ENCODE measurements around the gene ALK.

ALK gene

GRCh38 chr2:29443151-29443550, 478.2 kb downstream of the ALK start:
- no peak for FAIRE-seq

- no peak for FAIRE-seq
Measured at GRCh38 chr2:29440921-29441623, 480.3 kb downstream of the ALK start.

GRCh38 chr2:29433920-29434319, 487.5 kb downstream of the ALK start:
- no peak for FAIRE-seq

GRCh38 chr2:29433128-29433527, 488.3 kb downstream of the ALK start:
- FAIRE-seq: no peak

GRCh38 chr2:29431485-29431884, 489.9 kb downstream of the ALK start:
- no peak for FAIRE-seq

GRCh38 chr2:29430382-29431112, 490.8 kb downstream of the ALK start:
- no peak for FAIRE-seq

- no peak for FAIRE-seq
Measured at GRCh38 chr2:29426354-29426753, 495.0 kb downstream of the ALK start.

GRCh38 chr2:29425866-29426265, 495.5 kb downstream of the ALK start:
- no peak for FAIRE-seq

GRCh38 chr2:29423061-29423666, 498.2 kb downstream of the ALK start:
- FAIRE-seq: no peak

- FAIRE-seq: no peak
Measured at GRCh38 chr2:29420999-29421782, 500.2 kb downstream of the ALK start.

- no peak for FAIRE-seq
Measured at GRCh38 chr2:29420464-29420863, 500.9 kb downstream of the ALK start.

GRCh38 chr2:29417630-29418029, 503.8 kb downstream of the ALK start:
- FAIRE-seq: no peak

GRCh38 chr2:29412197-29412925, 509.0 kb downstream of the ALK start:
- no peak for FAIRE-seq

- no peak for FAIRE-seq
Measured at GRCh38 chr2:29405707-29406106, 515.7 kb downstream of the ALK start.

- FAIRE-seq: no peak
Measured at GRCh38 chr2:29405266-29405665, 516.1 kb downstream of the ALK start.

- FAIRE-seq: no peak
Measured at GRCh38 chr2:29401994-29402393, 519.4 kb downstream of the ALK start.

GRCh38 chr2:29400930-29401653, 520.3 kb downstream of the ALK start:
- no peak for FAIRE-seq

- FAIRE-seq: no peak
Measured at GRCh38 chr2:29398384-29399237, 522.8 kb downstream of the ALK start.

- no peak for FAIRE-seq
Measured at GRCh38 chr2:29397713-29398112, 523.7 kb downstream of the ALK start.

- no peak for FAIRE-seq
Measured at GRCh38 chr2:29397039-29397438, 524.3 kb downstream of the ALK start.

GRCh38 chr2:29394981-29395350, 526.4 kb downstream of the ALK start:
- no peak for FAIRE-seq

Measured in A204.1 (cell line).